Measurements from ENCODE around the gene PFKP. TPM values are rescaled to one million over a fixed set of nuclear protein-coding genes. Genes with fewer than 3 reads are reported as not detected.

The PFKP gene
- total RNA-seq, 1 experiment from 2014 or later = 232 TPM

- CTCF ChIA-PET = no interaction called here
Measured at GRCh38 chr10:3178042-3178441, 110.7 kb downstream of the PFKP start.

GRCh38 chr10:3179174-3179573 is 111.8 kb downstream of the PFKP start:
- BruUV-seq (replicated peaks) = no TSS peak
- Histone ChIP-seq H3K9me3 (ENCODE audit: control insufficient read depth, insufficient read depth, low read depth, low read length) (no peaks in the 10 kb centered on the region), H3K4me3 (ENCODE audit: low read depth in 2 of 2, low read length in 2 of 2) (no peak overlapping the region), H3K27ac (ENCODE audit: low read length) (no peak overlapping the region), H3K4me1 (ENCODE audit: control insufficient read depth, insufficient read depth, low read length) (no peaks in the 10 kb centered on the region), H3K36me3 (ENCODE audit: control insufficient read depth, insufficient read depth, low read length) (no peaks in the 10 kb centered on the region), H3K27me3 (ENCODE audit: control insufficient read depth, insufficient read depth, low read length) (no peaks in the 10 kb centered on the region)
- CTCF ChIA-PET = no interaction called here
- in situ Hi-C loops (cut with HindIII; ENCODE audit: low pct_unique_long_range_greater_than_20kb, low sequenced_read_pairs) (no loop called here), intact Hi-C loops (cut with micrococcal nuclease; ENCODE audit: unreplicated experiment) (no loop called here)
- POLR2A ChIA-PET = no interaction called here
- ATAC-seq (no peak), DNase-seq (ENCODE audit: low read depth, low spot score) (no peak)
- no peak for TF ChIP-seq REST (IDR thresholded peaks at IDR 0.05; ENCODE audit: insufficient read depth in 1 of 2, low read depth in 2 of 2, low read length in 1 of 2)

More at GRCh38 chr10:3178042-3178441, 110.7 kb downstream of the PFKP start:
- TF ChIP-seq SIN3A (IDR thresholded peaks at IDR 0.05; ENCODE audit: borderline replicate concordance, insufficient read depth, low read depth, low read length) (no peak), CTCF (IDR thresholded peaks at IDR 0.05) (no peak), POLR2AphosphoS5 (IDR thresholded peaks at IDR 0.05; ENCODE audit: low read depth, low read length) (no peak), REST (IDR thresholded peaks at IDR 0.05; ENCODE audit: insufficient read depth in 1 of 2, low read depth in 2 of 2, low read length in 1 of 2) (no peak), TCF7L2 (IDR thresholded peaks at IDR 0.05; ENCODE audit: low read depth, low read length) (no peak)
- ATAC-seq (no peak), DNase-seq (ENCODE audit: low read depth, low spot score) (no peak)
- no peak overlapping the region for H3K4me3 ChIP-seq (ENCODE audit: low read depth in 2 of 2, low read length in 2 of 2)
- no peaks in the 10 kb centered on the region for H3K4me1 ChIP-seq (ENCODE audit: control insufficient read depth, insufficient read depth, low read length)
- H3K27ac ChIP-seq (ENCODE audit: low read length) = no peak overlapping the region
- no peaks in the 10 kb centered on the region for H3K9me3 ChIP-seq (ENCODE audit: control insufficient read depth, insufficient read depth, low read depth, low read length)
- intact Hi-C loops (cut with micrococcal nuclease; ENCODE audit: unreplicated experiment) = no loop called here
- BruUV-seq (replicated peaks) = no TSS peak
- H3K36me3 ChIP-seq (ENCODE audit: control insufficient read depth, insufficient read depth, low read length) = no peaks in the 10 kb centered on the region
- H3K27me3 ChIP-seq (ENCODE audit: control insufficient read depth, insufficient read depth, low read length) = no peaks in the 10 kb centered on the region
- POLR2A ChIA-PET = no interaction called here
- in situ Hi-C loops (cut with HindIII; ENCODE audit: low pct_unique_long_range_greater_than_20kb, low sequenced_read_pairs) = no loop called here
